ENCODE data around the gene FOXF2.

- TF ChIP-seq POLR2A (IDR thresholded peaks at IDR 0.05) (no peak), CTCF (IDR thresholded peaks at IDR 0.05) (no peak)
Measured at GRCh38 chr6:1384549-1385128, 4.7 kb upstream of the FOXF2 start.

All from esophagus squamous epithelium (tissue), 4 donors.